Osteoblast (primary cell): ENCODE results near the gene ZBTB37. TPM values are rescaled to one million over a fixed set of nuclear protein-coding genes. Genes with fewer than 3 reads are reported as not detected.
"Not testable (repeated sequence)": the region's sequence is repeated elsewhere in the genome, so short reads cannot be mapped to it uniquely, and the experiment has no call there.

Source experiments
- DNase-seq: peaks from one replicate; pipeline ENCODE4 v3.0.0; 2011; ENCODE audit warnings: low spot score, mixed read lengths; ENCODE audit not compliant: insufficient read length; ENCODE audit errors: missing footprints
- H2AFZ ChIP-seq: 2 replicates; pipeline ENCODE4 v1.6.0; 2011; ENCODE audit warnings: mild to moderate bottlenecking, low read length
- H3K27ac ChIP-seq: 2 replicates; pipeline ENCODE4 v1.5.1; 2011; ENCODE audit warnings: mild to moderate bottlenecking, low read depth, low read length, moderate library complexity
- H3K27me3 ChIP-seq: 2 replicates; pipeline ENCODE4 v1.6.0; 2012; ENCODE audit warnings: mild to moderate bottlenecking, control low read depth, inconsistent platforms, low read length, moderate library complexity; ENCODE audit not compliant: insufficient read depth
- H3K36me3 ChIP-seq: 2 replicates; pipeline ENCODE4 v1.5.1; 2011; ENCODE audit warnings: mild to moderate bottlenecking, low read length, control low read depth, moderate library complexity; ENCODE audit not compliant: insufficient read depth
- H3K4me1 ChIP-seq: 2 replicates; pipeline ENCODE4 v1.5.1; 2011; ENCODE audit warnings: mild to moderate bottlenecking, low read length, control low read depth, moderate library complexity; ENCODE audit not compliant: insufficient read depth
- H3K4me2 ChIP-seq: 2 replicates; pipeline ENCODE4 v1.6.0; 2011; ENCODE audit warnings: mild to moderate bottlenecking, low read length; ENCODE audit not compliant: insufficient read depth
- H3K4me3 ChIP-seq: fragments of 200-600 bp; sonication (generic); 3 replicates; pipeline ENCODE4 v1.5.1; 2012; ENCODE audit warnings: mild to moderate bottlenecking, low read length, inconsistent platforms; ENCODE audit not compliant: insufficient read depth
- H3K79me2 ChIP-seq: 2 replicates; pipeline ENCODE4 v1.6.0; 2012; ENCODE audit warnings: mild to moderate bottlenecking, low read length, control low read depth, inconsistent platforms; ENCODE audit not compliant: insufficient read depth
- H3K9me3 ChIP-seq: 2 replicates; pipeline ENCODE4 v1.5.1; 2011; ENCODE audit warnings: low read depth, low read length, control low read depth
- H4K20me1 ChIP-seq: 2 replicates; pipeline ENCODE4 v1.6.0; 2012; ENCODE audit warnings: mild to moderate bottlenecking, low read length, control low read depth; ENCODE audit not compliant: insufficient read depth
- CTCF ChIP-seq: IDR thresholded peaks from 2 replicates; pipeline ENCODE4 v1.5.1; 2011; ENCODE audit warnings: mild to moderate bottlenecking, low read depth, low read length, moderate library complexity; ENCODE audit errors: extremely low read depth
- total RNA-seq: library from RNA; depleted of rRNA; stranded (reverse); fragments of >200 nt; gene quantifications from 2 replicates; pipeline ENCODE4 v1.2.3, GENCODE V29; 2012

The ZBTB37 gene
- total RNA-seq, 1 donor, result 10.5 TPM

- Histone ChIP-seq H3K27ac (no peak overlapping the region), H4K20me1 (no peaks in the 10 kb centered on the region), H3K27me3 (no peaks in the 10 kb centered on the region), H3K4me3 (no peak overlapping the region), H3K36me3 (peaks cover 16% of the 10 kb centered on the region), H3K79me2 (no peaks in the 10 kb centered on the region), H3K4me1 (no peaks in the 10 kb centered on the region), H3K9me3 (no peaks in the 10 kb centered on the region), H2AFZ (no peak overlapping the region), H3K4me2 (no peak overlapping the region)
- DNase-seq, result no peak
- no peak for TF ChIP-seq CTCF
These were observed 10.1 kb downstream of the ZBTB37 start for GRCh38 chr1:173878251-173878650.

- not testable (repeated sequence) for H3K9me3 ChIP-seq, DNase-seq, H3K4me2 ChIP-seq, H4K20me1 ChIP-seq, H3K27ac ChIP-seq, H3K79me2 ChIP-seq, H2AFZ ChIP-seq, H3K4me1 ChIP-seq, H3K27me3 ChIP-seq, H3K4me3 ChIP-seq
- peaks cover 23% of the 10 kb centered on the region for H3K36me3 ChIP-seq
These were observed 12.9 kb downstream of the ZBTB37 start for GRCh38 chr1:173881117-173881516.

- Histone ChIP-seq H3K9me3 (no peaks in the 10 kb centered on the region), H2AFZ (no peak overlapping the region), H3K79me2 (no peaks in the 10 kb centered on the region), H3K27ac (no peak overlapping the region), H3K27me3 (no peaks in the 10 kb centered on the region), H4K20me1 (peaks cover 2% of the 10 kb centered on the region), H3K4me2 (no peak overlapping the region), H3K4me1 (no peaks in the 10 kb centered on the region), H3K4me3 (no peak overlapping the region), H3K36me3 (peaks cover 21% of the 10 kb centered on the region)
- DNase-seq, result no peak
- TF ChIP-seq CTCF, result no peak
These were observed 16.5 kb downstream of the ZBTB37 start for GRCh38 chr1:173884701-173885100.

GRCh38 chr1:173886746-173887611, 18.8 kb downstream of the ZBTB37 start:
- Histone ChIP-seq H3K4me3 (no peak overlapping the region), H3K4me2 (no peak overlapping the region)
- TF ChIP-seq CTCF, result no peak

More at GRCh38 chr1:173886746-173887611, 18.8 kb downstream of the ZBTB37 start:
- Histone ChIP-seq H3K79me2 (no peaks in the 10 kb centered on the region), H4K20me1 (peaks cover 2% of the 10 kb centered on the region), H2AFZ (no peak overlapping the region), H3K27ac (no peak overlapping the region), H3K9me3 (no peaks in the 10 kb centered on the region), H3K4me1 (no peaks in the 10 kb centered on the region), H3K27me3 (no peaks in the 10 kb centered on the region), H3K36me3 (peaks cover 21% of the 10 kb centered on the region)
- no peak for DNase-seq
